Measurements from ENCODE around the gene TFIP11. TPM values are rescaled to one million over a fixed set of nuclear protein-coding genes. Genes with fewer than 3 reads are reported as not detected.

The TFIP11 gene
- total and polyA plus RNA-seq, 2 of the 8 experiments (the other 6 are each of a cell fraction or from before 2014, with no cell fraction given) = 18.1 to 28.3 TPM

GRCh38 chr22:26477341-26477731 lies 34.9 kb downstream of the TFIP11 start:
- H2AFZ ChIP-seq (ENCODE audit: low read length) = no peak overlapping the region
- ChIA-PET POLR2A (ENCODE audit: partially characterized antibody) (no interaction called here), CTCF (ENCODE audit: partially characterized antibody) (interaction anchor here (2.3 kb wide), 1 partner anchor 14 kb away, joined by 6 read pairs; no protein-coding TSS in a partner anchor)
- no peak overlapping the region for H2BK5ac ChIP-seq (ENCODE audit: low read depth, low read length)
- H3K56ac ChIP-seq (replicated peaks; ENCODE audit: insufficient read length, low read depth, low read length) = no peak overlapping the region
- no peak overlapping the region for H3K14ac ChIP-seq (ENCODE audit: insufficient read length)
- H3K27ac ChIP-seq (ENCODE audit: low read depth, low read length) = no peak overlapping the region
- peaks cover 0 to 32% of the 10 kb centered on the region in 2 experiments; a peak in 2 of 4 replicates for H3K79me2 ChIP-seq (ENCODE audit: control insufficient read depth in 1 of 2, insufficient read depth in 2 of 2, low read length in 2 of 2)
- peaks cover 0 to 3% of the 10 kb centered on the region in 2 experiments for H4K20me1 ChIP-seq (replicated peaks in 1 of 2; ENCODE audit: control insufficient read depth in 1 of 2, insufficient read depth in 2 of 2, low read length in 2 of 2)
- no peak overlapping the region for H2AK5ac ChIP-seq (ENCODE audit: low read depth, low read length)
- H2BK12ac ChIP-seq (ENCODE audit: low read depth, low read length) = no peak overlapping the region
- H2BK15ac ChIP-seq (ENCODE audit: low read length) = no peak overlapping the region
- H3K23ac ChIP-seq (ENCODE audit: insufficient read length) = no peak overlapping the region
- no peak overlapping the region for H4K91ac ChIP-seq (replicated peaks; ENCODE audit: insufficient read length, low read length)
- H3K4me3 ChIP-seq (ENCODE audit: extremely low read depth in 1 of 4, insufficient read depth in 2 of 4, low read depth in 3 of 4, low read length in 4 of 4) = no peak overlapping the region
- no peak overlapping the region for H2BK20ac ChIP-seq (ENCODE audit: low read length)
- H3K79me1 ChIP-seq (ENCODE audit: low read depth, low read length) = no peaks in the 10 kb centered on the region
- no peak overlapping the region for H4K8ac ChIP-seq (ENCODE audit: extremely low read depth, insufficient read depth, low read length)
- peaks cover 0 to 6% (median 2%) of the 10 kb centered on the region in 4 experiments; a peak in 5 of 7 replicates for H3K4me1 ChIP-seq (replicated peaks in 1 of 4; ENCODE audit: control insufficient read depth in 3 of 4, insufficient read depth in 4 of 4, low read length in 3 of 4)
- no peak for DNase-seq (ENCODE audit: low read depth in 1 of 2, low spot score in 2 of 2)
- H3K36me3 ChIP-seq (ENCODE audit: control insufficient read depth in 2 of 4, insufficient read depth in 4 of 4, low read length in 3 of 4) = peaks cover 5 to 40% (median 30%) of the 10 kb centered on the region in 4 experiments; a peak in 7 of 8 replicates
- H2BK120ac ChIP-seq (replicated peaks; ENCODE audit: low read depth, low read length) = no peak overlapping the region
- no peak overlapping the region for H3K4me2 ChIP-seq (ENCODE audit: insufficient read depth in 1 of 2, low read depth in 2 of 2, low read length in 2 of 2)
- WGBS, 2 experiments (ENCODE audit: extremely low coverage in 1 of 2, insufficient coverage in 1 of 2, insufficient read length in 1 of 2, insufficient replicate concordance in 2 of 2, low coverage in 1 of 2, low lambda C conversion rate in 2 of 2, missing lambda C conversion rate in 1 of 2) = 45% methylated on average over 4 of the region's 4 CpGs; no CpG with 5 or more reads in 1 of the 2 experiments
- H4K5ac ChIP-seq (ENCODE audit: insufficient read length, low read depth, low read length) = no peak overlapping the region
- H3K9ac ChIP-seq (replicated peaks in 1 of 4; ENCODE audit: extremely low read depth in 1 of 4, low read depth in 3 of 4, low read length in 3 of 4) = no peak overlapping the region
- no peaks in the 10 kb centered on the region for H3K9me3 ChIP-seq (ENCODE audit: insufficient read depth in 2 of 2, low read depth in 1 of 2, low read length in 1 of 2)
- no peak overlapping the region for H3K18ac ChIP-seq (ENCODE audit: extremely low read depth, low read length)
- H3K4ac ChIP-seq (replicated peaks; ENCODE audit: insufficient read length, low read depth, low read length) = no peak overlapping the region
- no peak for FAIRE-seq
- H3K27me3 ChIP-seq (replicated peaks in 1 of 4; ENCODE audit: control insufficient read depth in 3 of 4, extremely low read depth in 1 of 4, insufficient read depth in 3 of 4, low read length in 3 of 4) = no peaks in the 10 kb centered on the region
- no peaks in the 10 kb centered on the region; the same call in 1 of the 2 replicates for H3K23me2 ChIP-seq (ENCODE audit: low read depth, low read length)
- TF ChIP-seq SP2 (IDR thresholded peaks at IDR 0.05; ENCODE audit: low read length) (no peak), RAD21 (IDR thresholded peaks at IDR 0.05 in 1 of 2, conservative IDR thresholded peaks at IDR 0.05 in 1 of 2; ENCODE audit: low read depth in 2 of 2, low read length in 2 of 2) (no peak), CEBPB (IDR thresholded peaks at IDR 0.05; ENCODE audit: low read depth, low read length) (no peak), ATF3 (IDR thresholded peaks at IDR 0.05; ENCODE audit: insufficient read depth, low read depth, low read length) (no peak), RFX5 (IDR thresholded peaks at IDR 0.05; ENCODE audit: borderline replicate concordance, low read depth, low read length) (no peak), TCF12 (IDR thresholded peaks at IDR 0.05; ENCODE audit: low read depth, low read length) (no peak), TBP (IDR thresholded peaks at IDR 0.05; ENCODE audit: low read depth, low read length) (no peak), KDM5A (IDR thresholded peaks at IDR 0.05; ENCODE audit: low read length) (no peak), USF2 (IDR thresholded peaks at IDR 0.05; ENCODE audit: low read length) (no peak), KDM4A (IDR thresholded peaks at IDR 0.05; ENCODE audit: low read depth, low read length, severe bottlenecking) (no peak), HDAC6 (IDR thresholded peaks at IDR 0.05; ENCODE audit: low read depth, low read length) (no peak), CTBP2 (IDR thresholded peaks at IDR 0.05; ENCODE audit: borderline replicate concordance, insufficient read depth, insufficient read length, low read length) (no peak)
